ENCODE results near the gene RNF14.

The RNF14 gene

DNA sequence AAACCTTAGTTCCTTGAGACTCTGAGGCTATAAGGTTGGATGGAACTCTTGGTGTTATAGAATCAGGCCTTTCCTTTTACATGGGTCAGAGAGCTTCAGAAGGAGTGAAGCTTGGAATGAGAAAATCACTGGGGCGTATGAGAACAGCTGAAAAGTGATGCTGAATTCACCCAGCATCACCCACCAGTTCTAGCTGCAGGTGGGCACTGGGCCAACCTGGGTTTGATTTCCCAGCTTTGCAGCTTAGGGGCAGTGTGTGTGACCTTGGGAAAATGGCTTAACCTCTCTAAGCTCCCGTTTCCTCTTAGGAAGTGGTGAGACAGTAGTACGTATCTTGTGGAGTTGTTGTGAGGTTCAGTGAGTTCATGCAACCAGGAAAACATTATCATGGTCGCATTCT is 21.6 kb upstream of the RNF14 start:
- DNase-seq (ENCODE audit: low read depth): no peak

DNA sequence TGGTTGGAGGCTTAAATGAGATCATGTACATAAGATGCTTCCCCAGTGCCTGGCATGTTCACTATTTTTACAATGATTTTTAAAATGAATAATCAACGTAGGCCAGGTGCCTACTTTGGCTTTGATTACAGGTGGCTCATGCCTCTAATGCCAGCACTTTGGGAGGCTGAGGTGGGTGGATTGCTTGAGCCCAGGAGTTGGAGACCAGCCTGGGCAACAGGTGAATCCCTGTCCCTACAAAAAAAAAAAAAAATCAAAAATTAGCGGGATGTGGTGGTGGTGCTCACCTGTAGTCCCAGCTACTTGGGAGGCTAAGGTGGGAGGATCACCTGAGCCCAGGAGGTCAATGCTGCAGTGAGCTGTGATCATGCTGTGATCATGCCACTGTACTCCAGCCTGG is 20.1 kb upstream of the RNF14 start:
- DNase-seq (ENCODE audit: low read depth): no peak

DNA sequence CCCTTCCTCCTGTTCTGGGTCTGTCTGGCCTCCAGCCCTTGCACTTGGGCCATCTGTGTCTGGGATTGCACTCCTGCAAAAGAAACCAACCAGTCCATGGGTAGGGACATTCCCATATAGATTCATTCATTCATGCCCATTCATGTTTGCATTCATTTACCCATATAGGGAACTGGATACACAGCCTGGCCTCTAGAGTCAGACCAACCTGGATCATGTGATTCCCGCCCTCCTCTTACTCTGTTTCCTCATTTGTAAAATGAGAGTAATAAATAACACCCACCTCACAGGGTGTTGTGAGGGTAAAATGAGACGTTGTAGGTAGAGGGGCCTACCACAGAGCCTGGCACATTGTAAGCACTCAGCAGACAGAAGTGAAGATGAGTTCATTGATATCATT is 19.4 kb upstream of the RNF14 start:
- no peak for DNase-seq (ENCODE audit: low read depth)

DNA sequence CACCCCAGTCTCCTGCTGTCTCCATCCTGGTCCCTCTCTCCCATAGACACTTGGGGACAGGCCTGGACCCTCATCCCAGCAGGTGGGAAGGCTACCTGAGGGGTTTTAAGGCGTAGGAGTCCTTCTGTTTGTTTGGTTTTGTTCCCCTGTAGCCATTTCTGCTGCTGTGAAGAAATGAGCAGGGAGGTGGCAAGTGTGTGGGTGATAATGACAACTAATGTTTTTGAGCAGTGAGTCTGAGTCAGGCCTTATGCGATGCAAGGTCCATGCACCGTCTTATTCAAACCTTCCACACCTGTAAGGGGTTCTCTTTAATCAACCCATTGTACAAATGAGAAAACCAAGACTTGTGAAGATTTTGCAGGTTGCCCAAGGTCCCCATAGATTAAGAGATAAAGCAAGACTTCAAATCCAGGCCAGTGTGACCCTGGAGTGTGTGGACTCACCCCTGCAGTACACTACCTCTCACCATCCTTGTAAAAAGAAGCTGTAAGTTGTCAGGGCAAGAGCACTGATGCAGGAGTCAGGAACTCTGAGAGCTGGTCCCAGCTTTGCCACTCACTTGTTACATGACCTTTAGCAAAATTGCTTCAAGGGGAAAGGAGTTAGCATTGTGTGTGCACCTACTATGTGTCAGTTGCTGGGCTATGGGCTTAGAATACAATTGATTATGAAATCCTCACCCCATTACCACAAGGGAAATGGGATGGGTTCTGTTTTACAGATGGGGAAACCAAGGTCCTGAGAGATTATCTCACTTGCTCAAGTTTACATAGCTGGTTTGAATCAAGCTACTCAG is 18.5 kb upstream of the RNF14 start:
- DNase-seq (ENCODE audit: low read depth): no peak

DNA sequence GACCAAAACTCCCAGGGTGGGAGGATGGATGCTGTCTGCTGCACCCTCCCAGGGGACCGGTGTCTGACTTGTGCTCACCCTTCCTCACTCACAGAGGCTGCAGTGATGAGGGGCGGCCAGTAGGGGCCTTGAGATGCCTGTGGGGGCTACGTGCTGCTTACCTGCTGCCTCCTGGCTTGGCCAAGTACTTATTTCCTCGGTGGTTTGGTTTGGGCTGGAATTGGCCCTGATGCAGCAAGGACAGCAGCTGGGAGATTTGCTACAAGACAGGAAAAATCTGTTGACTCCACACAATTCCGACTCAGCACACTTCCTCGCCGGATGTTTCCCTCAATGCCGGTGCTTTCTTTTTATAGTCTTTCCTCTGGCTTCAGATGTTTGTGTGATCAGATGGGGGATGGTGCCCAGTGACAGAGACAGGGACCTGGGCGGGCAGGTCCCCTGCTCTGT is 17.5 kb upstream of the RNF14 start:
- no peak for DNase-seq (ENCODE audit: low read depth)

DNA sequence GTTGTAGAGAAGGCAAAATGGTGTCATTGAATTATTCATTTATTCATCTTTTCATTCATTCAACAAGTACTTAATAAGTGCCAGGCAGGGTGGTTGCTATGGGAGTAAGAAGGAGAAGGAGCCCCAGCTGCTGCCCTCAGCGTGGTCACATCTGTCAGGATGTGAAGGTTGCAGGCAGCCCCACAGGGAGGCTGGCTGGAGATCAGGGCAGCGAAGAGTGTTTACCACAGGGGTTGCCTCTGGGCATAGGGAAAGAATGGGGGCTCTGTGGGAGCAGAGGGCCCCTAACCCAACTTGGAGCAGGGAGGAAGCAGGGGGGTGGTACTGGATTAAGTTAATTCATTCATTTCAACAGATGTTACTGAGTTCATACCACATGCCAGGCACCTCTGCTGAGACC is 16.9 kb upstream of the RNF14 start:
- DNase-seq (ENCODE audit: low read depth): no peak

DNA sequence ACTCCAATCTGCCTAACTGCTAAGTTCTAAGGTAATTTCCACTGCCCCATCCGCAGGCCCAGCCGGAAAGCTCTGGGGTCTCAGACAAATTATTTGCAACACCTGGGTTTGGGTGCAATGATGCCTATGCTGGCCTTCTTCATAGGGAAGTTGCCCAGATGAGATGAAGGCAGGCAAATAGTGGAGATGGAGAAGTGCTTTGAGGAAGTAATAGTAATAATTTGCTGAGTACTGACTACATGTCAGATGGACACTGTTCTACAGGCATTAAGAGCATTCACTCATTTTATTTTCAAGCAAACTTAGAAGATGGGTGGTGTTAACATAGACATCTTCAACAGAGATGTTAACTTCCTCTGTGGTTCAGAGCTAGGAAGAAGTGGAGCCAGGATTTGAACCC is 14.7 kb upstream of the RNF14 start:
- DNase-seq (ENCODE audit: low read depth): no peak

DNA sequence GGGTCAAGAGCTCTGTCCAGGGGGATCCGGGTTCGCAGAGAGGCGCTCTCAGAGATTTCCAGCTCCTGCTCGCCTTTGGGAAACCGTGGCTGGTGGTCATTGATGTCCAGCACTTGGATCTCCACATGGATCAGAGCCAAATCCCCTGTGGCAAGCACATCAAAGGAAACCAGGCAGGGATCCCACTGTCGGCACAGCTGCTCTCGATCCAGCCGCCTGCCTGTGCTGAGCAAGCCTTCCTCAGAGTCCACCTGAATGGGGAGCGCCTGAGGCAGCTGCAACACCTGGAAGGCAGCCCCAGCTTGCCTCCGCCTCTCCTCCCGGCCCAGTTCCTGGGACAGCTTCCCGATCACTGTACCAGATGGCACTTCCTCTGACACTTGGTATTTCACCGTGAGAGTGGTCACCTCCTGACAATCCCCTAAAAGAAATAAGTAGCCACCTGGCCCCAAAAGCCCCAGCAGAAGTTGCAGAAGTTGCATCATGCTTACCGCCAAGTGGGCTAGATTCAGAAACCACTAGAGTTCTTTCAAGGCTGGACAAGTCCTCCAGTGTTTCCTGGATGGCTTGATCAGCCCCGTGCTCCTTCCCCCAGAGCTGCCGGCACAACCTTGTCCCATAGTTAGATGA is 11.4 kb upstream of the RNF14 start:
- DNase-seq (ENCODE audit: low read depth): no peak

DNA sequence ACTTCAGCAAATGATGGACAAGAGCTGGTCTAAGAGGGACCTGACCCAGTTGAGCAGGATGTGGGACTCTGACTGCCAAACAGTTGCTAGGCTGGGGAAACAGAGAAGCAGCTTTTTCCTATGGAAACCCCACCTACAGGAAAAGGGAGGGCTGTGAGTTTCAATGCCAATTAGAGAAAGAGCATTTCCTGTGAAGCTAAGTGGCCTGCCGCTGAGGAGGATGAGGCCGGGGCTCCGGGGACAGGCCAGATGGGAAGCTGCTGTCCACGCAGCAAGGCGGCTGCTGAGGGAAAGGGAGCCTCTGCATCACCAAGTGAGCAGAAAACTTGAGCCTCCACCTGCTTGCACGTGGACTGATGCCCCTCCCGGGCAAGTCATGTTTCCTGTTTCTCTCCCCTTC is 10.8 kb upstream of the RNF14 start, which contains the start of gene PCDH12:
Gene PCDH12, minus strand, starts transcription at position 90 of the 400 bp plus-strand sequence. CDS start 351 bp downstream, outside the sequence.
- no peak for DNase-seq (ENCODE audit: low read depth)

DNA sequence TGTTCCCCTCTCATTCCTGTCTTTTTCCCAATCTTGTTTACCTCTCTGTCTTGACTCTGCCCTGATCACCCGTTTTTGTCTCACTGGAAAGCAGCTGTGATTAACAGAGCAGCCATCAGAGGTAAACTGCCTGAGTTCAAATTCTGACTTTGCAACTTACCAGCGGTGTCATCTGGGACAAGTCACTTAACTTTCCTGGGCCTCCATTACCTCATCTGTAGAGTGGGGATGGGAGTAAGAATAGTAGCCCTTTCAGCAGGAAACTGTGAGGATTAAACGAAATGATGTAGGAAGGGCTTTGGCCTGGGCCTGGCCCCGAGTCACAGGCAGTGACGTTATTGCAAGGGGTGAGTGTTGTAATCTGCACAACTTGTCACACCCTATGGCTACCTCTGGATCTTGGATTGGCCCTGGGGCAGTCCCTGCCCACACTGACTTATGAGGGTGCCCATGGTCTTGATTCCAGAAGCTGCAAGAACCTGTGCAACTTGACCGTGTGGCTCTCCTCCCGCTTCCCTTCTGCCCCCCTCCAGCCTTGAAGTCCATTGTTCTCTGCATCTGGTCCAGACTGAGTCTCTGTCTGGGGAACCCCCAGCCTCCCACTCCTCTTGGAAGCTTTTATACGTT is 10.2 kb upstream of the RNF14 start:
- DNase-seq (ENCODE audit: low read depth): no peak

DNA sequence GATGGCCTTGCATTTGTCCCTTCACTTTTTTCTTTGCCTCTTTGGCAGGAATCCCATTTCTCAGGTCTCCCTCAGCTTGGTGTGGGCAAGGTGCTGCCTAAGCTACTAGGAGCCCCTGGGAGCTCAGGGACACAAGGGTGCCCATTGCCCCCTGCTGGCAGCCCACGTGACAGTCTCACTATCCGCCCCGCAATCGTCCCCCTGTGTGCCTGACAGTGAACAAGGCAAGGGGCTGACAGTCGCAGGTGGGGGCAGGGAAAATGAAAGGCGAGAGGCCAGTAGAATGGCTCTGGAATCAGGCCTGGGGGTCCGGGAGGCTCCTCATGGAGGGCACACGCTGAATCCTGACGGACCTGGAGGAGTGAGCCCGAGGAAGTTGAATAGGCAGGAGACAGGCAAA is 8.9 kb upstream of the RNF14 start:
- no peak for DNase-seq (ENCODE audit: low read depth)

DNA sequence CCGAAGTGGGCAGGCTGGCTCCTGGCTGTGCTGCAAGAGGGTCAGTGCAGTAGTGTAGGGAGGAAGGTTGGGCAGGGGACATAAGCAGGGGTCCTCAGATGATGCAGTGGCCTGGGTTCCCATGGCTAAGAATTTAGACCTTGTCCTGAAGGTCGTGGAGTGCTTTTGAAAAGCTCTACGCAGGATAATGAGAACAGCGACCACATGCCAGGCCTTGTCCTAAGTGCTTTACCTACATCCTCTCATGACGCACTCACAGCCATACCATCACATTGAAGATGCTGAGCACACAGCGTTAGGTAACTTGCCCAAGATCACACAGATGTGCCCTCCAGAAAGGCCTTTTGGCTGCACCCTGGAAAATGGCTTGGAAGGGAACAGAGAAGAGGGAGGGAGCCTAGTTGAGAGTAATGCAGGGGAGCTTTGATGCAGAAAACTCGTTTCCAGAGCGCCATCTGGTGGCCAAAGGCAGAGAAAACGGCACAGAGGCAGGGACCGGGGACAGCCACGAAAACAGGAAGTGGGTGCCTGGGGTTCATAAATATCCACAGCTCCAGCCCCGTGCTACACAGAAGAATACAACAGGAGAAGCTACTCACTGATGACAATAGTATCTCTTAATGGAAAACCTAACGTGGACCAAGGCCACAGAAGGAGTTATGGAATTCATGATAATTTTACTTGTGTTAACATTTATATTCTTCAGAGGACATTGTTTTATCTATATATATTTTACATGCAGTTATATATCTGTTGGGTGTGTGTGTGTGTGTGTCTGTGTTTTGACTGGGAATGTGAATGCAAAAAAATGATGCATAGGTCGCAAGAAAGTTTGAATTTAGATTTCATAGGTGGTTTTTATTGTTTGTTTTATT is 8.2 kb upstream of the RNF14 start:
- DNase-seq (ENCODE audit: low read depth): peak; percentile 73

DNA sequence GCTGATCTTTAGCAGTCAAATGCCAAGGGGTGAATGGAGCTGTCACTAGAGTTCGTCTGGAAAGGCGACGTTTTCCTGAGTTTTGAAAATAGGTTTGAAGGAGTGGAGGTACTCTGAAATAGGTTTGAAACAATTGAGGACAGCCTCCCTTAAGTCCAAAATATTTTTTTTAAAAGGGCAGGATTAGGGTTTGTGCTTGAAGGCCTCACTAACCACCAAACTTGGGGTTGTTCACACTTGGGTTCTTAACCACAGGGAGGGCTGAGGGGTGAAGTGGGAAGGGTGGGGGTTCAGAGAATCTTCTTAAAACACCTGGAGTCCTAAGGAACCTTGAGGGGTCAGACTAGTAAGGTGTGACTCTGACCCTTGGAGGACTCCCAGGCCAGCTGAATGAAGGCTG is 7.4 kb upstream of the RNF14 start:
- DNase-seq (ENCODE audit: low read depth): no peak

DNA sequence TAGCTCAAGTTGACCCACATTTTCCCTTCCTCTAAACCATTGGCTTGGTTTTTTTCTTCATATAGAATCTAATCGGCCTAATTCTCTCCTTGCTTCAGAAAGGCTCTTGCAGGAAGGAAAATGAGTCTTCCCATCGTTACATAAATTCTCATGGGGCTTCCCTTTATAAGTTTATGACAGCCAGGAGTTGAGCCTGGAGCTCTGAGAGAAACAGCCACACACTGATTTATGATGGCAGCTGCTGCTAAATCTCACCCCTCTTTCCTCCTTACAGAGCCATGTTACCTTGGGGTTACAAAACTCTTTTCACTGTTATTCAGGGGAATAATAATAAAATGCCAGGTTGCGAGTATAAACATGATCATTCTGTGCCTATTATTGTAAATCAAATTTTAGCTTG is 5.2 kb upstream of the RNF14 start:
- DNase-seq (ENCODE audit: low read depth): no peak

DNA sequence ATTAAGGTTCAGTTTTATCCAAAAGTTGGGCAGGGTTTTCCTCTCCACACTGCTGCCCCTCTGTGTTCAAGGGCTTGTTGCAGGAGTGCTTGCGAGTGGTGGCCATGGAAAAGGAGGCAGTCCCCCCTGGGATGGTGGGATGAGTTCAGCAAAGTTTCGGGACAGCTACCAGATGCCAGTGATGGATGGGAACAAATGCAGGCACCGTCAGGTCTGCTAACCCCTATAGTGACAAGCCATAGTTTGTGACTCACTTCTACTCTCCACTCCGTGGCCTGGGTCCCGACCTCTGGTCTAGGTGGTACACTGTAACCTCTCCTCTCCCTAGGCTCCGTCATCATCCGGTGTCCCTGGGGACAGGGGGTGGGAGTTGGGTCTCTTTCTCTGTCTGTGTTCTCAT is 3.8 kb upstream of the RNF14 start:
- no peak for DNase-seq (ENCODE audit: low read depth)

DNA sequence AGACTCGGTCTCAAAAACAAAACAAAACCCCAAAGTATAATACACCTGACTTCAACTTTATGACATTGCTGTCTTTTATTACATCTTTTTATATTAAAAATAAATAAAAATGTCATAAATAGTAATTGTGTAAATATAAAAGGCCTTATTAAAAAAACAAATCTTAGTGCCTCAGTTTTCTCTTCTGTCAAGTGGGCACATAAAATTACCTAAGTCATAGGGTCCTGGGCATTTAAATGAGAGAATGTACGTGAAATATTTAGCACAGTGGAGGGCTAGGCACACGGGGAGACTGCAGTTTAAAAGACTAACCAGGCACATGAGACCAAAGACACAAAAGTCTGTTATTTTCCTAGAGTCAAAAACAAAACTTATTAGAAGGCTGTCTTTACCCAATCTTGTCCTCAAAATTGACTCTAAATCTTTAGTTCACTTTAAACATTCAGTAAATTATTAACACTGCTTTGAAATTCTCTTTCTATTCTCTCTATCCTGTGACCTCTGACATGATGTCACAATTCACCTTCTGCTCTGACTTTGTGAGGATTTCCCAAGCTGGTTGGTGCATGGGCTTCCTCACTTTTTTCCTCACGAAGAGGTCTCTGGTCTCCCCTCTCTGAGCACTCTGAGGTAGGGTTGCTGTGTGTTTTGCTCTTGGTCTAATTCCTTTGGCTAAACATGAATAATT is 2.5 kb upstream of the RNF14 start:
- DNase-seq (ENCODE audit: low read depth): no peak

DNA sequence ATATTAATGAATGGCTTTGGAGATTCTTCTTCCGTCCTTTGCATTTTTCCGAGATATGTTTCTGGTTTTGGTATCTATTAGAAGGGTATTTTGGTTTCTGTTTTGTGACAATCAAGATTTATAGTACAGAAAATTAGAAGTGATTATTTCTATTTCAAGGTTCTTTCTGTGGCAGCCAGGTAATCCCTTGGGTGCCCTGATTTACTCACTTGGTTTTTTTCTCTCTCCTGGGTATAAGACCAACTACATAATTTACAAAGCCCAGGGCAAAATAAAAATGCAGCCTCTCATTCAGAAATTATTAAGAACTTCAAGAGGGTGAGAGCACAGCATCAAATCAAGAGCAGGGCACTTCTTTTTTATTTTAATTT is 2.0 kb upstream of the RNF14 start:
- no peak for DNase-seq (ENCODE audit: low read depth)

DNA sequence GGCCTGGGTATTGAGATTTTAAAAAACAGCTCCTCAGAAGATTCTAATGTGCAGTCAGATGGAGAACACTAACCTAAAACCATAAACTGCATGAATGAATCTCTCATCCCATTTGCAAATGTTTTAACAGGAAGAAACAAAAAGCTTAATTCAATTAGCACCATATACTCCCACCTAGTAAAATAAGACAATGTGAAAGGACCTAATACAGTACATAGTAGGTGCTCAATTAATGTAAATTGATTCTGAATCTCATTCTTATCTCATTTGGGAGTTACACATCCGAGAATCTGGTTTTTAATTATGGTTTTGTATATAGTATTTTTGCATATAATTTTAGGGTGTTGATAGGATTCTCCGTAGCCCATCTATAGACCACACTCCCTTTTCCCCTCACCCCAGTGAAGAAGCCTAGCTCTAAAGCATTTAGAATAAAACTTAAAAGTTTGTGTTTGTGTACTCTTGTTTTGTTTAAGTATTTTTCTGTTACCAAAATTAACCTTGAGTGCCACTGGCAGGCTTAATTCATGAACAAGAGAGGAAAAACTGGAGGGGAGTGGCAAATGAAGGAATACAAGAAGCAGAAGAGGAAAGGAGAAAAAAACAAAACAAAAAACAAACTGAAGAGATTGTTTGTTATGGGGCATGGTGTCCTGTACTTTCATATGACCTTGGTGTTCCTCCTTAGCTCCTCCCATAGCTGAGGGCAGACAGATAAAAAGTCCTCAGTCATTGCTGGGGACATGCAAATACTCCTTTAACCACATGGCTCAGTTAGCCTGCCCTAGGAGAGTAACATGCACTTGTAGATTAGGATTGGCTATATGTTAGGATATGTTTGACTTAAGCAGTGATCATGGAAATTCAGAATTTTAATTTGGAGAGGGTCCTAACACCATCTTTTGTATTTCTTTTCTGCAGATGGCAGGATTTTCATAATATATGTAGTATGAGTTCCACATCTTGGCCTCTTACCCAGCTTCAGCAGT is 1.2 kb downstream of the RNF14 start:
- DNase-seq (ENCODE audit: low read depth): no peak

DNA sequence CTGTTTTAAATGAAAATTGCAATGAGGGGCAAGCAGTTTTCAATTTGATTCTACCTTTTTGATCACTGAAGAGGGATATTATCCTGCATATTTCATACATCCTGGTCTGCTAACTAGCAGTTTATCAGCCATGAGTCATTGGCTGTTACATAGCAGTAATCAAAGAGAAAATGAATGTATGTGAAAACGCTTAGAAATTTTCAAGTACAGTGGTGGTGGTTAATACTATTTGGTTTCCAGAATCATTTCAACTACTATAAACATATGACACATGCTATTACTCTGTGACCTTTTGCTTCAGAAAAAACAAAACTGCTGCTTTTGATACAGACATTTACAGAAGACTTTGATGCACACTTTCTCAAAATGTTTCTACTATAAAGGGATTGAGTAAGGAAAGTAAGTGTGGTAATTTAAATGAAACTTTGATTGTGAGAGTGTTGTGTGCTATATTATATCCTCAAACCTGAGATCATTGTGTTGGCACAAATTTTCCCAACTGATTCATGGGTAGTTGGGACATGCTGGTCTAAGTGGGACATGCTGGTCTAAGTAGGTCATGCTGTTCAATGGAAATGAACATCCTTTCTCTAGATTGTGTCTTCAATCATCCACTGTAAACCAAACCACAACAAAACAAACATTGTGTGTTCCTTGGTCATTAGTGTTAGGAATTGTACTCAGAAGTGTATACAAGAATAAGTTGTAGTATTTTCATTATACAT is 5.1 kb downstream of the RNF14 start:
- DNase-seq (ENCODE audit: low read depth): peak; percentile 89

DNA sequence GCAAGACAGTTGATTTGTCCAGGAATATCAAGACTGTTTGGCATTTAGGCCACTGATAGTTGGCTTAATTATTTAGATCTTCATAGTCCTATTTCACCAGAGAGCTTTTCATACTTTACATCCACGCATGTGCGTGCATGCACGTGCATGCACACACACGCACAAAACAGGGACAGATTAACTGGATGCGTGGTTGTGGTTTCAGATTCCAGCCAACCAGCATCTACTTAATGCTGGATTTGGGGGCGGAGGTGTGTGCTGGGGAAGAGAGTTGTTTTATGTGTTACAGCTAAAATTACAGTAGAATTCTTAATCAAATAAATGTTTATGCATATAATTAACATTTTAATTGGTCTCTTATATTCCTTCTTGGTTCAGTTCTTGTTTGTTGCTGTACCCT is 7.3 kb downstream of the RNF14 start:
- no peak for DNase-seq (ENCODE audit: low read depth)
